Activated CD8-positive, alpha-beta T cell treated with anti-CD3 and anti-CD28 coated beads for 36 hours (primary cell): ENCODE measurements around the gene CENPP. TPM values are rescaled to one million over a fixed set of nuclear protein-coding genes. Genes with fewer than 3 reads are reported as not detected.

Experiments used
- ATAC-seq: fragments of 200-7000 bp; cut with Tn5 transposase; one replicate; pipeline ENCODE4 v1.10.0; 2021; ENCODE audit warnings: mild to moderate bottlenecking, moderate library complexity
- CTCF ChIA-PET: fragments of 350-600 bp; sonication (Branson Sonifier 250); formaldehyde crosslinking; loops from one replicate; lab custom pipeline; 2021; ENCODE audit warnings: antibody characterized with exemption; lab: Charles Lee
- POLR2A ChIA-PET: fragments of 350-600 bp; sonication (Branson Sonifier 250); formaldehyde crosslinking; loops from one replicate; lab custom pipeline; 2021; ENCODE audit warnings: antibody characterized with exemption; lab: Charles Lee
- DNase-seq: peaks from one replicate; pipeline ENCODE4 v3.0.0-alpha.2; 2020
- H3K27ac Mint-ChIP-seq: one replicate; pipeline ENCODE4 v1.8.0; 2021; ENCODE audit warnings: mild to moderate bottlenecking, mixed read lengths
- H3K27me3 Mint-ChIP-seq: one replicate; pipeline ENCODE4 v1.8.0; 2021; ENCODE audit warnings: mixed read lengths
- H3K36me3 Mint-ChIP-seq: one replicate; pipeline ENCODE4 v1.8.0; 2021; ENCODE audit warnings: low read depth, mixed read lengths
- H3K4me1 Mint-ChIP-seq: one replicate; pipeline ENCODE4 v1.8.0; 2021; ENCODE audit warnings: low read depth, mixed read lengths
- H3K4me3 Mint-ChIP-seq: one replicate; pipeline ENCODE4 v1.8.0; 2021; ENCODE audit warnings: mild to moderate bottlenecking, moderate library complexity, mixed read lengths
- H3K9me3 Mint-ChIP-seq: one replicate; pipeline ENCODE4 v1.8.0; 2021; ENCODE audit warnings: mixed read lengths
- intact Hi-C: fragments of 100-400 bp; cut with micrococcal nuclease; formaldehyde crosslinking; loops from one replicate; pipeline ENCODE4 v1.10.0; 2022
- total RNA-seq, 2 experiments: library from RNA; stranded (reverse); gene quantifications; one replicate each; pipeline ENCODE4 v1.2.3, GENCODE V29; 2021
- TF ChIP-seq, protein P1 (sequence below): fragments of 200-600 bp; IDR thresholded peaks from one replicate; pipeline ENCODE4 v1.8.0; 2022; ENCODE audit warnings: antibody characterized with exemption, mild to moderate bottlenecking

The CENPP gene
- total RNA-seq, 2 experiments from 2014 or later, result 22.5 to 28.7 TPM

DNA sequence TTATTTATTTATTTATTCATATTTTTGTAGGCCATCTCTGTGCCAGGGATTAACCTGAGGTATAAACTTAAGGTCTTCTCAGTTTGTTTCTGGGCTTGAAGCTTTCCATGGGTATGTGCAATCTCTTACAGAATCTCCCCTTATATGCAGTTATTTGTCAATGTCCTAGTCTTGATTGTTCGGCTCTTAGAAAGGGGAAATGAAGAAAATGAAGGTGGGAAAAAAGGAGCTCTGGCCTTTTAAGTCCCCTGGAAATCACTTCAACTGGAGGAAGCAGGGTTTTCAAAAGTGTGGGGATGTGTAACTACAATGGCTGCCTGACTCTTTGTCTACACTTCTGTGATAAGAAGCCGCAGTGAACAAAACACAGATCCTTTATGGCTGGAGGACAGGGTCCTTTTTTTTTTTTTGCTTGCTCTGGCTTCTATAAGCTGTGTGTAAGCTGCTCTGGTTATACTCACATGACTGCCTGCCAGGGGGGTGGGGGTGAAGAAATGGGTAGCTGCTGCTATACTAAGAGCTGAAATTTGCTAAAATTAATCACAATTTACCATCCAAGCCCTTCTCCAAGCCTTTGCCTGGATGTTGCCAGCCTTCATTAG, 33.7 kb downstream of the CENPP start:
- Mint-ChIP-seq H3K27me3 (no peaks in the 10 kb centered on the region), H3K4me3 (no peak overlapping the region), H3K27ac (no peak overlapping the region), H3K36me3 (peaks cover 34% of the 10 kb centered on the region), H3K4me1 (no peaks in the 10 kb centered on the region), H3K9me3 (peaks cover 18% of the 10 kb centered on the region)
- no peak for DNase-seq
- ChIA-PET CTCF (no interaction called here), POLR2A (interaction anchor here (1.1 kb wide), 1 partner anchor 47 kb away, joined by 3 read pairs; no protein-coding TSS in a partner anchor)
- intact Hi-C loops, result no loop called here
- TF ChIP-seq, protein P1, sequence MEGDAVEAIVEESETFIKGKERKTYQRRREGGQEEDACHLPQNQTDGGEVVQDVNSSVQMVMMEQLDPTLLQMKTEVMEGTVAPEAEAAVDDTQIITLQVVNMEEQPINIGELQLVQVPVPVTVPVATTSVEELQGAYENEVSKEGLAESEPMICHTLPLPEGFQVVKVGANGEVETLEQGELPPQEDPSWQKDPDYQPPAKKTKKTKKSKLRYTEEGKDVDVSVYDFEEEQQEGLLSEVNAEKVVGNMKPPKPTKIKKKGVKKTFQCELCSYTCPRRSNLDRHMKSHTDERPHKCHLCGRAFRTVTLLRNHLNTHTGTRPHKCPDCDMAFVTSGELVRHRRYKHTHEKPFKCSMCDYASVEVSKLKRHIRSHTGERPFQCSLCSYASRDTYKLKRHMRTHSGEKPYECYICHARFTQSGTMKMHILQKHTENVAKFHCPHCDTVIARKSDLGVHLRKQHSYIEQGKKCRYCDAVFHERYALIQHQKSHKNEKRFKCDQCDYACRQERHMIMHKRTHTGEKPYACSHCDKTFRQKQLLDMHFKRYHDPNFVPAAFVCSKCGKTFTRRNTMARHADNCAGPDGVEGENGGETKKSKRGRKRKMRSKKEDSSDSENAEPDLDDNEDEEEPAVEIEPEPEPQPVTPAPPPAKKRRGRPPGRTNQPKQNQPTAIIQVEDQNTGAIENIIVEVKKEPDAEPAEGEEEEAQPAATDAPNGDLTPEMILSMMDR, result no peak
- ATAC-seq, result no peak

DNA sequence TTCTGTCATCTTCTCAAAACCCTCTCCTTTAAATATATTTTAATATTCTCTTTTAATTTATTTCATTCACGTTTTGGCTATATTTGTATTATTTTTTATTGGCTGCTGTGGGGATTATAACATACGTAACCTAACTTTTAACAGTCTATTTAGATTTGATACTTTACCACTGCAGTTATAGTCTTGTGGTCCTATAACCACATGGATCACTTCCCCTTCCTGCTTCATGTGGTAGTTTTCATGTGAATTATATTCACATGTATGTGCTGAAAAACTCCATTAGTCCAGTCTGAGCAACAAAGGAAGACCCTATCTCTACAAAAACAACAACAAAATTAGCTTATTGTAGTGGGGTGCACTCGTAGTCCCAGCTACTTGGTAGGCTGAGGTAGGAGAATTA, 34.3 kb downstream of the CENPP start:
- CTCF ChIA-PET, result no interaction called here
- TF ChIP-seq, protein P1, result no peak
- Mint-ChIP-seq H3K27ac (no peak overlapping the region), H3K4me3 (no peak overlapping the region), H3K4me1 (no peaks in the 10 kb centered on the region), H3K9me3 (peaks cover 14% of the 10 kb centered on the region), H3K27me3 (no peaks in the 10 kb centered on the region), H3K36me3 (peaks cover 30% of the 10 kb centered on the region)
- DNase-seq (no peak), ATAC-seq (no peak)
- POLR2A ChIA-PET, result no interaction called here
- intact Hi-C loops, result no loop called here

GRCh38 chr9:92369075-92369474, 43.3 kb downstream of the CENPP start:
- Mint-ChIP-seq H3K27me3 (no peaks in the 10 kb centered on the region), H3K9me3 (peaks cover 7% of the 10 kb centered on the region), H3K36me3 (peaks cover 20% of the 10 kb centered on the region), H3K4me3 (no peak overlapping the region), H3K27ac (no peak overlapping the region), H3K4me1 (no peaks in the 10 kb centered on the region)
- DNase-seq, result no peak
- CTCF ChIA-PET, result no interaction called here
- no peak for ATAC-seq
- intact Hi-C loops, result no loop called here
- POLR2A ChIA-PET, result no interaction called here
- TF ChIP-seq, protein P1, result no peak

- Mint-ChIP-seq H3K27me3 (no peaks in the 10 kb centered on the region), H3K4me1 (no peaks in the 10 kb centered on the region), H3K36me3 (peaks cover 31% of the 10 kb centered on the region), H3K27ac (no peak overlapping the region), H3K9me3 (peaks cover 17% of the 10 kb centered on the region), H3K4me3 (no peak overlapping the region)
- no peak for DNase-seq
- TF ChIP-seq, protein P1, result no peak
- ChIA-PET CTCF (no interaction called here), POLR2A (no interaction called here)
- no peak for ATAC-seq
- intact Hi-C loops, result no loop called here
Measured at GRCh38 chr9:92373167-92373566, 47.4 kb downstream of the CENPP start.

DNA sequence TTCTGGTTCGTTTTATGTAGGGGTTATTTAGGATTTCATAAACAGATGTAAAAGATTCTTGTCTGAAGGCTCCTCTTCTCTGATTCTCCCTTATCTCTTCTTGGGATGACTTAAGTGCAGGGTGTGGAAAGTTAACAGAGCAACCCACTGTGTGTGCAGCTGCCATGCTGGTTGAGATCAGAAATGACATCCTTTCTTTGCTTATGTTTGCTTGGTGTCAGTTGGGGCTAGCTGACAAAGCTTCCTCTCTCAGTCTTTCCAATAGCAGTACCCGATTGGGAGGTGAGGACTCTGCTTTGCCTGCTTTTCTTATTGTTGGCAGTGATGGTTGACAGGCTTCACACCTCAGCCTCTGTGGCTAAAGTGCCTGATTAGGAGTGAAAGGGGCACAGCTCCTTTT, 52.1 kb downstream of the CENPP start:
- Mint-ChIP-seq H3K27me3 (no peaks in the 10 kb centered on the region), H3K4me3 (no peak overlapping the region), H3K9me3 (peaks cover 10% of the 10 kb centered on the region), H3K36me3 (peaks cover 28% of the 10 kb centered on the region), H3K27ac (no peak overlapping the region), H3K4me1 (peaks cover 11% of the 10 kb centered on the region)
- ChIA-PET CTCF (no interaction called here), POLR2A (interaction anchor here (1.7 kb wide), 1 partner anchor 52 kb away, joined by 3 read pairs; the partner anchor contains the start of gene CENPP)
- DNase-seq, result no peak
- ATAC-seq, result no peak
- intact Hi-C loops, result no loop called here
- TF ChIP-seq, protein P1, result no peak
